GM19328 (cell line): Measurements from ENCODE around the gene NXPH4.

Experiments
- ATAC-seq: cut with Tn5 transposase; IDR thresholded peaks from one replicate; pipeline ENCODE4 v1.9.1; 2021; ENCODE audit warnings: mild to moderate bottlenecking, moderate library complexity; ENCODE audit not compliant: unreplicated experiment

The NXPH4 gene

DNA sequence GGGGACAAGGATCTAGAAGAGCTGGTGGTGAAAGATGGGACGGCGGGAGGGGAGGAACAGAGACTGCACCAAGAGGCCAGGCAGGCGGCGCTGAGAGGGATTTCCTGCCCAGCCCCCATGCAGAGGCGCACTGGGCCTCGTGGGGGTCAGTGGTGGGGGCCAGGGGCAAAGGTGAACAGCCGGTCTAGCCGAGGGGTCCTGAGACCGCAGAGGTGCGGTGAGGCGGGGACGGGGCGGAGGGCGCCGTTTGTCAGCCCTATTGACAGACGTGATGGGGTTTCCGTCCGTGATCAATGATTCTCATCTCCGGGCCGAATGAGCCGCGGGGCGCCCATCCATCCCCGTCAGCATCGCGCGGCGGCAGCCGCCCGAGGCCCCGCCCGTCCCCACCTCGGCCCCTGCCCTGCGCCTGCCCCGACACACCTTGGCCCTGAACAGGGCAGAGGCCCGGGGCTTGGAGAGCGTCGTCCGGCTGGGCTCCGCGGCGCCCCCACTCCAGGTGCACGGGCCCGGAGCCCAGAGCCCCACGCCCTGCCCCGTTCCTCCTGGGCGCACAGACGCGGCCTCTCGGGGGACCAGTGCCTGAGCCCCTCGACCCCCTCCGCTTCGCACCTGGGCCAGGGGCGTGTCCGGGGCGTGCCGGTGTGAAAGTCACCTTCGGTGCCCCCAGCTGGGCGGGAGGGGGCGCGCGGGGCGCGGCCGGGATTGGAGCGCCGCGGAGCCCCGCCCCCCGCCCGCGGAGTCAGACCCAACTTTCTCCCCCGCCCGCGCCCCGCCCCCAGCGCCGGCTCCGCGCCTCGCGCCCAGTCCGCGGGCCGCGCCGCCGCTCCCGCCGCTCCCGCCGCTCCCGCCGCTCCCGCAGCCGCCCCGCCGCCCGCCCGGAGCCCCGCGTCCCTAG lies at the start of gene NXPH4:
Gene NXPH4 (plus strand): TSS at position 781 of the 898 bp plus-strand sequence. CDS start 176 bp downstream, outside the sequence.
- ATAC-seq = no peak

DNA sequence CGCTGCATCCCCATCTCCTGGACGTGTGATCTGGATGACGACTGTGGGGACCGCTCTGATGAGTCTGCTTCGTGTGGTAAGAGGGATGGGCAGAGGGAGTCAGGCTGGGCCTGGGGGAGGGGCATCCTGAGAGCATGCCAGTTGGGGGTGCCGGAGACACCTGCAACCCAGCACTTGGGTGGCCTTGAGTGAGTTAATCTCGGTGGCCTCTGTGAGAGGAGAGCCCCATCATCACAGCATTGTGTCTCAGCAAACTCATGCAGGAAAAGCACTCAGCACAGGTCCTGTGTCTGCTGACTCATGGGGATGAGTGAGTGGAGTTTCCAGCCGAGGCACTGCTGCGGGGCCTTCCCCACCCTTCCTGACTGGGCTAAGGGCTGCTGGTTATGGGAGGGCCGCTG lies 49.6 kb upstream of the NXPH4 start:
- ATAC-seq = no peak

DNA sequence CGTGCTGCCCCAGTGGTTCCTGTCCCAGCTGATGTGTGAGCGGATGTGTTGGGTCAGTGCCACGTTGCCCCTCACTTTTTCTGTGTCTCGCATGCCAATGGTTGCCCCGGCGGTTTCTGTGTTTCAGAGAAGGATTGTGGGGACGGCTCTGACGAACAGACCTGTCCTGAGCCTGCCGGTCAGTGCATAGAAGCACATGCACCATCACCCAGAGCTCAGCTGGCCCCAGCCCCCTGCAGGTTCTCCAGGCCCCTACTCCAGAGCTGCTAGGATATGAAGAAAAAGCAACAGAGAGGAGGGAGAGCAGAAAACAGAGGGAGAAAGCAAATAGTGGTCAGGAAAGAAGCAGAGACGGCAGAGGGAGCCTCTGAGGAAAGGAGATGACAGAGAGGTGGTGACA lies 48.5 kb upstream of the NXPH4 start:
- ATAC-seq = no peak

DNA sequence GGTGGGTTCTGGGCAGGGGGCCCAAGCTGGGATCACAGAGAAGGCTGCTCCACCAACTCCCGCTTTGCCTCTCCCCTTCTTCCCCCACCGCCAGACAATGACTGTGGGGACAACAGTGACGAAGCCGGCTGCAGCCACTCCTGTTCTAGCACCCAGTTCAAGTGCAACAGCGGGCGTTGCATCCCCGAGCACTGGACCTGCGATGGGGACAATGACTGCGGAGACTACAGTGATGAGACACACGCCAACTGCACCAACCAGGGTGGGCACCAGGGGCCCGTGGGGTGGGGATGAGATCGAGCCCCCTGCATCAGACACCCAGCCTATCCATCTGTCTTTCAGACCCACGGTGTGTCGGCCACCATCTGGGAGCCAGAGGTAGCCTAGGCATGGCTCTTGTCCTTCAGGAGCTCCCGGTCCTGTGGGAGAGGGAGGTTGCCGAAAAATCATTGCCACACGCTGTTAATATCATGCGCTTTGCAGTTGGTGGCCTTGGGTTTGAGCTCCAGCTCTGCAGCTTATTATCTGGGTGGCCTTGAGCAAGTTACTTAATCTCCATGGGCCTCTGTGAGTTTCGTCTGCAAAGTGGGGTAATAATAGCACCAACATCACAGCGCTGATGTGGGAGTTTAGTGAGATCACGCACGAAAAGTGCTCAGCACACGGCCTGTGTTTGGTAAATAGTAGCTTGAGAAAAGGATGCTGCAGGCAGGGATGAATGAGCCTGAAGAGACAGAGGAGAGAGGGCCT lies 47.4 kb upstream of the NXPH4 start:
- ATAC-seq = no peak

DNA sequence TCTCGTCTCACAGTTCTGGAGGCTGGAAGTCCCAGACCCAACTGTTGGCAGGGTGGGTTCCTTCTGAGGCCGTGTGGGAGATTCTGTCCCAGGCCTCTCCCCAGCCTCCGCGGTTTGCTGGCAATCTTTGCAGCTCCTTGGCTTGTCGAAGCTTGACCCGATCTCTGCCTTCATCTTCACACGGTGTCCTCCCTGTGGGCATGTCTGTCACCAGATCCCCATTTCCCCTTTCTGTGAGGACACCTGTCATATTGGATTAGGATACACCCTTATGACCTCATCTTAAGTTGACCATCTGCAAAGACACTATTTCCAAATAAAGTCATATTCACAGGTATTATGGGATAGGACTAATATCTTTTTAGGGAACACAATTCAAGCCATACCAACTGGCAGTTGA lies 46.6 kb upstream of the NXPH4 start:
- no peak for ATAC-seq

DNA sequence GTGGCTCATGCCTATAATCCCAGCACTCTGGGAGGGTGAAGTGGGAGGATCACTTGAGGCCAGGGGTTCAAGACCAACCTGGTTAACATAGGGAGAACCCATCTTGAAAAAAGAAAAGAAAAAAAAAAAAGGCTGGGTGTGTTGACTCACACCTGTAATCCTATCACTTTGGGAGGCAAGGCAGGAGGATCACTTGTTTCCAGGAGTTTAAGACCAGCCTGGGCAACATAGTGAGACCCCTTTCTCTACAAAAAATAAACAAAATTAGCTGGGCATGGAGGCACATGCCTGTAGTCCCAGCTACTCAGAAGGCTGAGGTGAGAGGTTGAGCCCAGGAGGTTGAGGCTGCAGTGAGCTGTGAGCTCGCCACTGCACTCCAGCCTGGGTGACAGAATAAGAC lies 46.2 kb upstream of the NXPH4 start:
- ATAC-seq = no peak

DNA sequence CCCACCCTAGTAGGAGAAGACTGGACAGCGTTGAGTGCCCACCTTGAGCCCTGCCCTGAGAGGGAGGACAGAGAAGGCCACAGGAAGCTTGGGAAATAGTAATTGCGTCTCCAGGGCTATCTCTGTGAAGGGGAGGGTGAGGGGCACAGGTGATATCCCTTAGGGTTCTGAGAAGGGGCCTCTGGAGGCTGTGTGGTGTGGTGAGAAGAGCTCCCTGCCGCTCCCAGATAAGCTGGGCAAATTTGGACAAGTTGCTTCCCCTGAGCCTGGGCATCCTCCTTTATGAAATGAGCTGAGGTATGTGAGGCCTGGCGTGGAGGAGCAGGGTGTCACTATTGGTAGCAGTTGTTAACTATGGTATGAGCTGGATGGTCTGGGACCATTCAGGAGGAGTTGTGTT lies 45.7 kb upstream of the NXPH4 start:
- ATAC-seq = no peak

DNA sequence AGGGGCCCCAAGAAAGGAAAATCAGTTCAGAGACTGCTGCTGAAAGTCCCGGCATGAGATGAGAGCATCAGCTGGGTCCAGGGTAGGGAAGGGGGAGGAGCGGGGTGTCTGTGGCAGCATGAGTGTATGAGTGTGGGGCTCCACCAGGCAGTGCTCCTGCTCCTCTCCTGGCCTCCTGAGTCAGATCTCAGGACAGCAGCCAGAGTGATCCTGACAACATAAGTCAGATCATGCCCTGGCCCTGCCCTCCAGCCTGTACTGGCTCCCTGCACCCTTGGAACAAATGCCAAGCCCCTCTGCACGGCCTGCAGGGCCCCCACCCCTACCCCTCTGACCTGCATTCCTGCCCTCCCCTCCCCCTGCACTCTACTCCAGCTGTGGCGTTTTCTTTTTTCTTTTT lies 44.9 kb upstream of the NXPH4 start:
- ATAC-seq = no peak

DNA sequence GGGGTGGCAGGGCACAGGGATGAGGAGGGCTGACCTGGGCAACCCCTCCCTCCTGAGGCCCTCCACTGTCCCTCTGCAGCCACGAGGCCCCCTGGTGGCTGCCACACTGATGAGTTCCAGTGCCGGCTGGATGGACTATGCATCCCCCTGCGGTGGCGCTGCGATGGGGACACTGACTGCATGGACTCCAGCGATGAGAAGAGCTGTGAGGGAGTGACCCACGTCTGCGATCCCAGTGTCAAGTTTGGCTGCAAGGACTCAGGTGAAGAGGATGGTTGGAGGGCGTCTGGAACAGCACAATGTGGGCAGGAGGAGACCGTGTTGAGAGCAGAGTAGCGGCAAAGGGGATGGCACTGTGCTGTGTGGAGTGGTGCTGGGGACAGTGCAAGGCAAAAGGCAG lies 43.5 kb upstream of the NXPH4 start:
- ATAC-seq = no peak

DNA sequence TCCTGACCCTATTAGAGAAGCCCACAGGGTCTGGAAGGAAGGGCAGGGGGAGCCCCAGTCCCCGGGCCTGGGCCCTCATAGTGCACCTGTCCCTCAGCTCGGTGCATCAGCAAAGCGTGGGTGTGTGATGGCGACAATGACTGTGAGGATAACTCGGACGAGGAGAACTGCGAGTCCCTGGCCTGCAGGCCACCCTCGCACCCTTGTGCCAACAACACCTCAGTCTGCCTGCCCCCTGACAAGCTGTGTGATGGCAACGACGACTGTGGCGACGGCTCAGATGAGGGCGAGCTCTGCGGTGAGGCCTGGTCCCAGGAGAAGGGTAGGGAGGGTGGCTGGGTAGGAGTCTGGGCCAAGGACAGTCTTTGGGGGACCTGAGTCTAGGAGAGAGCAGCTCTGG lies 42.9 kb upstream of the NXPH4 start:
- ATAC-seq = no peak

DNA sequence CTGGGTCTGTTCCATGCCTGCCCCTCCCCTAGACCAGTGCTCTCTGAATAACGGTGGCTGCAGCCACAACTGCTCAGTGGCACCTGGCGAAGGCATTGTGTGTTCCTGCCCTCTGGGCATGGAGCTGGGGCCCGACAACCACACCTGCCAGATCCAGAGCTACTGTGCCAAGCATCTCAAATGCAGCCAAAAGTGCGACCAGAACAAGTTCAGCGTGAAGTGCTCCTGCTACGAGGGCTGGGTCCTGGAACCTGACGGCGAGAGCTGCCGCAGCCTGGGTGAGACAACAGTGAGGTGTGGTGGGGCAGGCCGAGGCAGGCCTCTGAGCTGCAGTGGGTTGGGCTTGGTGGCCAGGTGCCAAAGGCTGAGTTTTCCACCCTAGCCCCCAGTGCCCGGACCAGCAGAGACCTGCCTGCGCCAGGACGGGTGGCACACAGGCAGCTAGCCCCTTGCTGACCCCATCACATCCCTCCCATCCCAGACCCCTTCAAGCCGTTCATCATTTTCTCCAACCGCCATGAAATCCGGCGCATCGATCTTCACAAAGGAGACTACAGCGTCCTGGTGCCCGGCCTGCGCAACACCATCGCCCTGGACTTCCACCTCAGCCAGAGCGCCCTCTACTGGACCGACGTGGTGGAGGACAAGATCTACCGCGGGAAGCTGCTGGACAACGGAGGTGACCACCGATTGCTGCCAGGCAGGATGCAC lies 41.0 kb upstream of the NXPH4 start:
- no peak for ATAC-seq

DNA sequence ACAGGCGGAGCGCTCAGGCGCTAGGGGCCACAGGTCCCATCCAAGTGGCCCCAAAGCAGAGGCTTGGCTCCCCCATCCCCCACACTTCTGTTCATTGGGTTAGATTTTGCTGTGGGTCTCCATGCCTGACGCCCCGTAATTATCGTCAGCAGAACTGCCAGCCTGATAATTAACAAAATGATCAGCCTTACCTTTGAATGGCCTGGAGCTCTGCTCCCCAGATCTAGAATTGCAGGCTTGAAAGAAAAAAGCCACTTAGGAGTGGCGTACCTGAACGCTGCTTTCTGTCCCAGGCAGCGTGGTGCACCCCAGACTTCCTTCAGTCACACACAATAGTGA lies 40.5 kb upstream of the NXPH4 start:
- no peak for ATAC-seq

DNA sequence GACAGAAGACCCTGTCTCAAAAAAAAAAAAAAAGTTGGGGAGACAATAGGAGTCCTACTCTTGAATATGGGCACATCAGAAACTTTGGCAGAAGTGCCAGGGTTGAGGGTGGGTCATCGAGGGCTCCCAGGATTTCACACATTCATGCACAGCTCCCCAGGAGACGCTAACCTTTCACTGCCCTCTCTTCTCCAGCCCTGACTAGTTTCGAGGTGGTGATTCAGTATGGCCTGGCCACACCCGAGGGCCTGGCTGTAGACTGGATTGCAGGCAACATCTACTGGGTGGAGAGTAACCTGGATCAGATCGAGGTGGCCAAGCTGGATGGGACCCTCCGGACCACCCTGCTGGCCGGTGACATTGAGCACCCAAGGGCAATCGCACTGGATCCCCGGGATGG lies 39.7 kb upstream of the NXPH4 start:
- no peak for ATAC-seq

DNA sequence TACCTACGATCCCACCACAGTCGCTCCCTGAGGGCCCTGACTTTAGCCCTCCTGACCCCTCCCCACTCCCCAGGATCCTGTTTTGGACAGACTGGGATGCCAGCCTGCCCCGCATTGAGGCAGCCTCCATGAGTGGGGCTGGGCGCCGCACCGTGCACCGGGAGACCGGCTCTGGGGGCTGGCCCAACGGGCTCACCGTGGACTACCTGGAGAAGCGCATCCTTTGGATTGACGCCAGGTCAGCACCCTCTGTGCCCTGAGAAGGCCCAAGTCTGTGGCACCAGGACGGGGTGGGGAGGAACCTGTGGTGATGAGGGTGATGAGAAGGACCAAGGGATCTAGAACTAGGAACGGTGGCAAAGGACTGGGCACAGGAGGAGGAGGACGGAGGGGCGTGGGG lies 39.2 kb upstream of the NXPH4 start:
- no peak for ATAC-seq

DNA sequence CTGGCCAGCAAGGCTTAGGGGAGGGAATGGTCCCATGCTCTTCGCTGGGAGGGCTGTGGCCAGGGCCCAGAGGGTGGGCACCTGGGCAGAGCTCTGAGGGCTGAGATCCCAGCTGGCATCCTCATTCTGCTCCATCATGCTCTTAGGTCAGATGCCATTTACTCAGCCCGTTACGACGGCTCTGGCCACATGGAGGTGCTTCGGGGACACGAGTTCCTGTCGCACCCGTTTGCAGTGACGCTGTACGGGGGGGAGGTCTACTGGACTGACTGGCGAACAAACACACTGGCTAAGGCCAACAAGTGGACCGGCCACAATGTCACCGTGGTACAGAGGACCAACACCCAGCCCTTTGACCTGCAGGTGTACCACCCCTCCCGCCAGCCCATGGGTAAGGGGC lies 38.4 kb upstream of the NXPH4 start:
- no peak for ATAC-seq

DNA sequence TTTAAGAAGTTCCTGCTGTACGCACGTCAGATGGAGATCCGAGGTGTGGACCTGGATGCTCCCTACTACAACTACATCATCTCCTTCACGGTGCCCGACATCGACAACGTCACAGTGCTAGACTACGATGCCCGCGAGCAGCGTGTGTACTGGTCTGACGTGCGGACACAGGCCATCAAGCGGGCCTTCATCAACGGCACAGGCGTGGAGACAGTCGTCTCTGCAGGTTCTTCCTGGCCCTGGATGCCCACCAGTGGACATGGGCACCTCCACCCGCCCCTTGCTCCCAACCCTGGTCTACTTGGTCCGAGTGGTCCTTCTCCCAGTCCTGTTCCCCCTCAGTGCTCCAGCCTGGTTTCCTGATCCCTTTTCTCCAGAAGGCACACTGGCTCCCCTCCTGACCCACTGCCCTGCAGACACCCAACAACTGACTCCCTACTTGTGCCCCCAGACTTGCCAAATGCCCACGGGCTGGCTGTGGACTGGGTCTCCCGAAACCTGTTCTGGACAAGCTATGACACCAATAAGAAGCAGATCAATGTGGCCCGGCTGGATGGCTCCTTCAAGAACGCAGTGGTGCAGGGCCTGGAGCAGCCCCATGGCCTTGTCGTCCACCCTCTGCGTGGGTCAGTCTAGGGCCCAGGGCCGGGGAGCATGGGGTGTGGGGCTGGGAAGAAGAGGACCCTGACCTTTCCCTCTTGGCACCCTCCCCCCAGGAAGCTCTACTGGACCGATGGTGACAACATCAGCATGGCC lies 37.1 kb upstream of the NXPH4 start:
- no peak for ATAC-seq

DNA sequence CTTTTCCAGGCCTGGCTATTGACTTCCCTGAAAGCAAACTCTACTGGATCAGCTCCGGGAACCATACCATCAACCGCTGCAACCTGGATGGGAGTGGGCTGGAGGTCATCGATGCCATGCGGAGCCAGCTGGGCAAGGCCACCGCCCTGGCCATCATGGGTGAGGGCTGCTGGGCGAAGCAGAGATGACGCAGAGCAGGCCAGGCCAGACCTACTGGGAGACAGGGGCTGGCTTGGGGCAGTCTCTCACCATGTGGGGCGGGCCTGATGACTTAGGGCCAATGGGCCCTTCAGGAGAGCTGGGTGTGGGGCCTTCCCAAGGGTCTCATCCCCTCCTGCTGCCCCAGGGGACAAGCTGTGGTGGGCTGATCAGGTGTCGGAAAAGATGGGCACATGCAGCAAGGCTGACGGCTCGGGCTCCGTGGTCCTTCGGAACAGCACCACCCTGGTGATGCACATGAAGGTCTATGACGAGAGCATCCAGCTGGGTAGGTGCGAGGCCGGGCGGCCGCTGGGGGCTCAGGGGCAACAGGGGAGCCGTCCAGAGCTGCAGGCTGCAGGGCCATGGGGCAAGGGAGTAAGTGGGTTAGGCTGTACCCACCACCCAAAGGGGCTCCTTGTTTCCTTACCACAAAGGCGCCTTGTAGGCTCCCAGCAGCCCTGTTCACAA lies 36.1 kb upstream of the NXPH4 start:
- ATAC-seq = no peak

DNA sequence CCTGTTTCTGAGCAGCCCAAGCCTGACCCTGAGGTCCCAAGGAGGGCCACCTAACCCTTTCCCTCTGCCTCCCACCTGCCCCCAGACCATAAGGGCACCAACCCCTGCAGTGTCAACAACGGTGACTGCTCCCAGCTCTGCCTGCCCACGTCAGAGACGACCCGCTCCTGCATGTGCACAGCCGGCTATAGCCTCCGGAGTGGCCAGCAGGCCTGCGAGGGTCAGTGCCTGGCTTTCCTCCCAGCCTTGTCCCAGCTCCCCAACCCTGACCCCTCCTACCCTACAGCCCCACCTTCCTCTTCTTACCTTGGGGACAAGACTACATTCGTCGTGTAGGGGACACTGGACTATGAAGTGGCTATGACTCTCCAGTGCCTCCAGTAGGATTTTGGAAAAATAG lies 35.5 kb upstream of the NXPH4 start:
- no peak for ATAC-seq

DNA sequence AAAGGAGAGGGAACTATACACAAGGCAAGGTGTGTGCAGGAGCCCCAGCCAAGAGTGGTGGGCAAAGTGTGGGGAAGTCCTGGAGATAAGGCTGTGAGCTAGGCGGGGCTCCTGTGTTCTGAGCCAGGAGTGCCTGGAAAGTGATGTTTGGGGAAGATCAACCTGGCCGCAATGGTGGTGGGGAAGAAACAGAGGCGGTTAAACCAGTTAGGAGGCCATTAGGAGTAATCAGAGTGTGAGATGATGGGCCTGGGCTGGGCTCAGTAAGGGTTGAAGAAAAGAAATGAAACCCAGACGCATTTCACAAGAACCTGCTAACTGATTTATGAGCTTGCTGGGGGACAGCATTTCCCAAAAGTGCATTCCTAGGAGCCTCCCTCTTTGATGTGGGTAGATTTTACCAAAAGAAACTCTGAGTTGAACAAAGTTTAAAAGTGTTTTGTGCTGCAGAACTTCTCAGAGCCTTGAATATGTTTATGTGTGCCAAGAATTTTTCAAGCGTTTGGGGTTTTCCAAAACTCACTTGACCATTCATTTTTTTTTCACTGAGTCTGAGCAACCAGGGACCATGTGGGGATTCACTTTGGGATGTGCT lies 34.9 kb upstream of the NXPH4 start:
- ATAC-seq = no peak

DNA sequence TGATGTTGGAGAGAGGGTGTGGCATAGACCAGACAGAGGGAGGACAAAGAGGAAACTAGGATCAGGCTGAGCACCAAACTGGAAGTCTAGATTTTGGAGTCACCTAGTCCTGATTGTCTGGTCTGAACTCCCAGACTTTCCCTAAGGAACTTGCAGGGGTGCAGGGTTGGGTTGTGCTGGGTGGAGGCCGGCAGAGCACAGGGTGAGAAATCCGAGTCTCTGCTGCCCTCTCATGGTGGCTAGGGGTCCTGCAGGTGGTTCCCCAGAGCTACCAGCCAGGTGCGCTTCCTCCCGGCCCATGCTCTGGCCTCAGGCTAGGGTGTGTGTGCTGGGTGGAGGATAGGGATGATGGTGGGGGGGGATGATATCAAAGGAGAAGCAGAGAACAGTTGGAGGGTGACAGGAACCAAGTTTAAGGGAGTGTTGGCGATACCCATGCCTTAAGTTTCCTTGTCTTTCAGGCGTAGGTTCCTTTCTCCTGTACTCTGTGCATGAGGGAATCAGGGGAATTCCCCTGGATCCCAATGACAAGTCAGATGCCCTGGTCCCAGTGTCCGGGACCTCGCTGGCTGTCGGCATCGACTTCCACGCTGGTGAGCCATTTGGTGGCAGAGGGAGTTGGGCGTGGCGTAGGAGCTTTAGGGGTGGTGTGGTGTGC lies 33.5 kb upstream of the NXPH4 start:
- ATAC-seq = peak; percentile 77
